Hematopoietic multipotent progenitor cell treated with erythropoietin and hydrocortisone succinate and interleukin-3 and kit ligand, for 17 days (in vitro differentiated cells): ENCODE measurements around the gene ARHGAP9.
"Not testable (repeated sequence)": the region's sequence is repeated elsewhere in the genome, so short reads cannot be mapped to it uniquely, and the experiment has no call there.

Source experiments
- DNase-seq: peaks from one replicate; pipeline ENCODE4 v3.0.0-alpha.2; 2015; ENCODE audit warnings: low spot score

ARHGAP9 gene

GRCh38 chr12:57456737-57457490, 22.8 kb downstream of the ARHGAP9 start:
- no peak for DNase-seq

- peak; percentile 23 for DNase-seq
Measured at GRCh38 chr12:57456145-57456700, 23.4 kb downstream of the ARHGAP9 start.

- no peak for DNase-seq
Measured at GRCh38 chr12:57455374-57456144, 24.1 kb downstream of the ARHGAP9 start.

GRCh38 chr12:57454566-57455373, 24.9 kb downstream of the ARHGAP9 start, which contains the start of gene INHBE:
Gene INHBE (plus strand): TSS chr12:57455307. CDS start chr12:57455537, 230 bp downstream.
- DNase-seq: no peak

GRCh38 chr12:57454213-57454565, 25.5 kb downstream of the ARHGAP9 start:
- DNase-seq: no peak

GRCh38 chr12:57452937-57453509, 26.6 kb downstream of the ARHGAP9 start:
- DNase-seq: peak; percentile 59

GRCh38 chr12:57452181-57452936, 27.3 kb downstream of the ARHGAP9 start:
- DNase-seq: no peak

- DNase-seq: no peak
Measured at GRCh38 chr12:57451233-57451778, 28.4 kb downstream of the ARHGAP9 start.

GRCh38 chr12:57450057-57450456, 29.6 kb downstream of the ARHGAP9 start:
- DNase-seq: no peak

- no peak for DNase-seq
Measured at GRCh38 chr12:57449375-57449774, 30.3 kb downstream of the ARHGAP9 start.

- no peak for DNase-seq
Measured at GRCh38 chr12:57448669-57449068, 31.0 kb downstream of the ARHGAP9 start.

GRCh38 chr12:57446292-57446960, 33.2 kb downstream of the ARHGAP9 start:
- DNase-seq: no peak

GRCh38 chr12:57444744-57445143, 34.9 kb downstream of the ARHGAP9 start:
- DNase-seq: no peak

- DNase-seq: not testable (repeated sequence)
Measured at GRCh38 chr12:57444337-57444736, 35.3 kb downstream of the ARHGAP9 start.

- DNase-seq: no peak
Measured at GRCh38 chr12:57441846-57442427, 37.7 kb downstream of the ARHGAP9 start.

GRCh38 chr12:57441393-57441792, 38.3 kb downstream of the ARHGAP9 start:
- not testable (repeated sequence) for DNase-seq

- no peak for DNase-seq
Measured at GRCh38 chr12:57439762-57440266, 39.9 kb downstream of the ARHGAP9 start.

GRCh38 chr12:57438400-57438799, 41.3 kb downstream of the ARHGAP9 start:
- DNase-seq: no peak

GRCh38 chr12:57435293-57435692, 44.4 kb downstream of the ARHGAP9 start:
- DNase-seq: no peak
